ENCODE measurements around the gene ETV2.
A peak's percentile ranks its signal among the peaks of the same experiment; 100 is the strongest.

Gene ETV2

GRCh38 chr19:35693835-35694599, 52.5 kb downstream of the ETV2 start:
- TF ChIP-seq EZH2 (IDR thresholded peaks at IDR 0.05) = no peak
- no peak for TF ChIP-seq POLR2AphosphoS5 (IDR thresholded peaks at IDR 0.05; ENCODE audit: borderline replicate concordance, low read depth, low read length)
- no peak for TF ChIP-seq FOXP2 (optimal IDR thresholded peaks at IDR 0.05; ENCODE audit: control extremely low read depth, extremely low read length, insufficient read depth)
- Histone ChIP-seq H3K36me3 (ENCODE audit: insufficient read depth, low read length) (no peaks in the 10 kb centered on the region), H3K9ac (ENCODE audit: insufficient read length) (no peak overlapping the region), H3K4me3 (no peak overlapping the region), H3K9me3 (ENCODE audit: low read depth, low read length) (no peaks in the 10 kb centered on the region), H3K27ac (no peak overlapping the region)
- DNase-seq (ENCODE audit: low read depth, low spot score) = peak; percentile 32

All from SK-N-MC (cell line).